ENCODE data around the gene PSMD9. TPM values are rescaled to one million over a fixed set of nuclear protein-coding genes. Genes with fewer than 3 reads are reported as not detected.

The PSMD9 gene
- total RNA-seq, 4 donors from 2014 or later: 40.5 to 73.1 (median 57.2) TPM

- DNase-seq (ENCODE audit: low spot score): no peak
- TF ChIP-seq CTCF (IDR thresholded peaks at IDR 0.05): no peak
- ATAC-seq (ENCODE audit: low FRiP score): no peak
These were observed 67.0 kb downstream of the PSMD9 start for GRCh38 chr12:121955258-121956237.

- ATAC-seq (ENCODE audit: low FRiP score) (no peak), DNase-seq (ENCODE audit: low spot score) (no peak)
- no peak for TF ChIP-seq CTCF (IDR thresholded peaks at IDR 0.05)
These were observed 69.4 kb downstream of the PSMD9 start for GRCh38 chr12:121957861-121958515.

- TF ChIP-seq CTCF (IDR thresholded peaks at IDR 0.05): no peak
- DNase-seq (ENCODE audit: low spot score) (no peak), ATAC-seq (ENCODE audit: low FRiP score) (no peak)
These were observed 70.1 kb downstream of the PSMD9 start for GRCh38 chr12:121958541-121959240.

GRCh38 chr12:121960541-121960940 lies 72.0 kb downstream of the PSMD9 start:
- ATAC-seq (ENCODE audit: low FRiP score) (no peak), DNase-seq (ENCODE audit: low spot score) (no peak)
- no peak for TF ChIP-seq CTCF (IDR thresholded peaks at IDR 0.05)

GRCh38 chr12:121961195-121961879 lies 72.7 kb downstream of the PSMD9 start:
- no peak for TF ChIP-seq CTCF (IDR thresholded peaks at IDR 0.05)
- DNase-seq (ENCODE audit: low spot score): no peak
- no peak for ATAC-seq (ENCODE audit: low FRiP score)

GRCh38 chr12:121963341-121964018 lies 74.9 kb downstream of the PSMD9 start:
- no peak for ATAC-seq (ENCODE audit: low FRiP score)
- no peak for DNase-seq (ENCODE audit: low spot score)
- no peak for TF ChIP-seq CTCF (IDR thresholded peaks at IDR 0.05)

Measured in omental fat pad (tissue), 4 donors.